Measurements from ENCODE around the gene CSGALNACT2. TPM values are rescaled to one million over a fixed set of nuclear protein-coding genes. Genes with fewer than 3 reads are reported as not detected.

CSGALNACT2 gene
- total and polyA plus RNA-seq, 9 of the 15 experiments (the other 6 are each of a cell fraction or from before 2014, with no cell fraction given) = 1.4 to 7.3 (median 3.5) TPM

DNA sequence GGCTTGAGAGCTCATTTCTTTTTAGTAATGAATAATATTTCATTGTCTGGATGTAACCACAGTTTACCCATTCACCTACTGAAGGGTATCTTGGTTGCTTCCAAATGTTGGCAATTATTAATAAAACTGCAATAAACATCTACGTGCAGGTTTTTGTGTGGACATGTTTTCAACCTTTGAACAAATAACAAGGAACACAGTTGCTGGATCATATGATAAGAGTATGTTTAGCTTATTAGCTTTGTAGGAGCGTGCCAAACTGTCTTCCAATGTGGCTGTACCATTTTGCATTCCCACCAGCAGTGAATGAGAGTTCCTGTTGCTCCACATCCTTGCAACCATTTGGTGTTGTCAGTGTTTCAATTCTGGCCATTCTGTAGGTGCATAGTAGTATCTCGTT is 49.0 kb downstream of the CSGALNACT2 start:
- no peak for DNase-seq (ENCODE audit: extremely low read depth in 1 of 4, low spot score in 3 of 4)
- WGBS (ENCODE audit: insufficient coverage, low coverage, missing lambda C conversion rate) = 11% methylated on average over 3 of the region's 3 CpGs
- Histone ChIP-seq H3K4me3 (no peak overlapping the region), H3K4me1 (replicated peaks in 1 of 2; ENCODE audit: control insufficient read depth in 2 of 2, insufficient read depth in 2 of 2, low read length in 2 of 2) (no peaks in the 10 kb centered on the region), H3K9me1 (ENCODE audit: control insufficient read depth, insufficient read depth, low read length) (no peaks in the 10 kb centered on the region), H4K20me1 (replicated peaks; ENCODE audit: control insufficient read depth, insufficient read depth, low read length) (no peaks in the 10 kb centered on the region), H3K36me3 (ENCODE audit: control insufficient read depth, insufficient read depth, low read length) (no peaks in the 10 kb centered on the region), H3K4me2 (ENCODE audit: insufficient read depth, low read length) (no peak overlapping the region), H3K27ac (ENCODE audit: extremely low read depth, low read depth, low read length) (no peak overlapping the region), H3K27me3 (ENCODE audit: control insufficient read depth in 2 of 2, insufficient read depth in 2 of 2, low read length in 2 of 2) (no peaks in the 10 kb centered on the region; a peak in 1 of 5 replicates), H3K9ac (ENCODE audit: insufficient read depth in 1 of 2, low read depth in 2 of 2, low read length in 2 of 2) (no peak overlapping the region), H2AFZ (ENCODE audit: low read depth, low read length) (no peak overlapping the region), H3K9me3 (replicated peaks; ENCODE audit: control insufficient read depth, insufficient read depth, low read depth, low read length) (no peaks in the 10 kb centered on the region), H3K79me2 (ENCODE audit: control insufficient read depth, insufficient read depth, low read length) (no peaks in the 10 kb centered on the region)
- intact Hi-C loops (cut with micrococcal nuclease) = no loop called here
- no peak for FAIRE-seq
- BruUV-seq (replicated peaks) = no TSS peak
- POLR2A ChIA-PET = interaction anchor here (0.7 kb wide), 2 partner anchors 16 to 52 kb away, joined by 3 to 4 read pairs; no protein-coding TSS in a partner anchor
- in situ Hi-C loops (cut with MboI) = no loop called here
- TF ChIP-seq NCOA2 (IDR thresholded peaks at IDR 0.05; ENCODE audit: partially characterized antibody in 2 of 2) = no peak
- no peak for TF ChIP-seq SMAD2 (IDR thresholded peaks at IDR 0.05; ENCODE audit: low read depth, low read length)
- no peak for TF ChIP-seq TCF3 (CRISPR knock-in tag; IDR thresholded peaks at IDR 0.05)
- no peak for TF ChIP-seq PKNOX1 (IDR thresholded peaks at IDR 0.05)
- TF ChIP-seq NFIC (IDR thresholded peaks at IDR 0.05) = no peak
- TF ChIP-seq ZNF518B (CRISPR knock-in tag; IDR thresholded peaks at IDR 0.05) = no peak
- no peak for TF ChIP-seq CBFA2T3 (IDR thresholded peaks at IDR 0.05)
- TF ChIP-seq FUS (optimal IDR thresholded peaks at IDR 0.05; ENCODE audit: low read depth, low read length) = no peak
- no peak for TF ChIP-seq NFIX (CRISPR knock-in tag; IDR thresholded peaks at IDR 0.05; ENCODE audit: low read depth)
- ATAC-seq = no peak
- CTCF ChIA-PET (ENCODE audit: low intra/inter-chr PET ratio) = no interaction called here
